ENCODE measurements around the gene POLE2. TPM values are rescaled to one million over a fixed set of nuclear protein-coding genes. Genes with fewer than 3 reads are reported as not detected.
"Not testable (repeated sequence)": the region's sequence is repeated elsewhere in the genome, so short reads cannot be mapped to it uniquely, and the experiment has no call there.

Gene POLE2
- total and polyA plus RNA-seq, 4 donors: 2.2 to 15.6 (median 3.7) TPM

DNA sequence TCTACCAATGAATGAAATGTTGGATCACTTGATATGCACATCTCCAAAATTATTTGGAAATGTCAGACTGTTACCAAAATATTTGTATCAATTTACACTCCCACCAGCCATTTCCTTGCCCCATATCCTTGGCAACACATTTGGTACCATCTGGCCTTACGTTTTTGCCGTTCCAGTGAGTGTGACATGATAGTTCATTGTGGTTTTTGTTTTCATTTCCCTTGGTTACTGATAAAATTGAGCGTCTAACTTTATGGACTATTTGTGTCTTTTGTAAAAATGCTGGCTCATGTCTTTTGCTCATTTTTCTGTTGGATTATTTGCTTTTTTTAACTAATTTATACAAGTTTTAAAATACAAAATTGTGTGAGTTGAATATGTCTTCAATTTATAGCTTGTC is 16.0 kb upstream of the POLE2 start:
- no peak overlapping the region for H3K9ac ChIP-seq (ENCODE audit: insufficient read depth in 1 of 2, low read length in 2 of 2)
- ATAC-seq (ENCODE audit: insufficient read depth, low FRiP score): no peak
- H3K27me3 ChIP-seq (ENCODE audit: control insufficient read depth in 3 of 3, insufficient read depth in 3 of 3, low read length in 2 of 3): no peaks in the 10 kb centered on the region
- no peaks in the 10 kb centered on the region for H3K4me1 ChIP-seq (ENCODE audit: control insufficient read depth in 5 of 5, insufficient read depth in 5 of 5, low read length in 5 of 5)
- peaks cover 0 to 5% (median 0%) of the 10 kb centered on the region in 4 donors for H3K36me3 ChIP-seq (ENCODE audit: control insufficient read depth in 4 of 4, insufficient read depth in 4 of 4, low read length in 4 of 4)
- no peak overlapping the region for H3K27ac ChIP-seq (ENCODE audit: low read depth in 1 of 2, low read length in 1 of 2)
- peak; percentile 32 to 62 (median 39) for DNase-seq
- TF ChIP-seq, protein P1, sequence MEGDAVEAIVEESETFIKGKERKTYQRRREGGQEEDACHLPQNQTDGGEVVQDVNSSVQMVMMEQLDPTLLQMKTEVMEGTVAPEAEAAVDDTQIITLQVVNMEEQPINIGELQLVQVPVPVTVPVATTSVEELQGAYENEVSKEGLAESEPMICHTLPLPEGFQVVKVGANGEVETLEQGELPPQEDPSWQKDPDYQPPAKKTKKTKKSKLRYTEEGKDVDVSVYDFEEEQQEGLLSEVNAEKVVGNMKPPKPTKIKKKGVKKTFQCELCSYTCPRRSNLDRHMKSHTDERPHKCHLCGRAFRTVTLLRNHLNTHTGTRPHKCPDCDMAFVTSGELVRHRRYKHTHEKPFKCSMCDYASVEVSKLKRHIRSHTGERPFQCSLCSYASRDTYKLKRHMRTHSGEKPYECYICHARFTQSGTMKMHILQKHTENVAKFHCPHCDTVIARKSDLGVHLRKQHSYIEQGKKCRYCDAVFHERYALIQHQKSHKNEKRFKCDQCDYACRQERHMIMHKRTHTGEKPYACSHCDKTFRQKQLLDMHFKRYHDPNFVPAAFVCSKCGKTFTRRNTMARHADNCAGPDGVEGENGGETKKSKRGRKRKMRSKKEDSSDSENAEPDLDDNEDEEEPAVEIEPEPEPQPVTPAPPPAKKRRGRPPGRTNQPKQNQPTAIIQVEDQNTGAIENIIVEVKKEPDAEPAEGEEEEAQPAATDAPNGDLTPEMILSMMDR (IDR thresholded peaks at IDR 0.05; ENCODE audit: control extremely low read depth, extremely low read depth): no peak
- H3K4me3 ChIP-seq: no peak overlapping the region
- no peaks in the 10 kb centered on the region for H3K9me3 ChIP-seq (ENCODE audit: control insufficient read depth in 4 of 4, insufficient read depth in 3 of 4, low read length in 3 of 4)
- WGBS, 2 donors: 24 to 61% methylated on average over 3 of the region's 3 CpGs

DNA sequence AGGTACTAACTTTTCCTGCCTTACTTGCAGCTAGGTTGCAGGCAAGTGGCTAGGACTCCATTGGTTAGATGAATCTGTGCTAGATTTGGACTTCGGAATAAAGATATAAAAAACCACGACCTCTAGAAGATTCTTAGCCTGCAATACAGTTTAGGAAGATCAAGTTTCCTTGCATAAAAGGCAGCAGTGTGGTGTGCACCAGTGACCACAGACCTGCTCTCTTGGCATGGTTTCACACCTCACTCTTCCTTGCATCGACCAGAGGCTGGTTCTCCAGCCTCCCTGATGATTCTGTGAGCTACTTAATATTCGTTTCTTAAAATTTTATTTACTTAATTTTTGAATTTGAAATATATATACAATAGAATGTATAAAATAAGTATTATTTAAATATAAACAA is 14.7 kb upstream of the POLE2 start:
- Histone ChIP-seq H3K9me3 (ENCODE audit: control insufficient read depth in 4 of 4, insufficient read depth in 3 of 4, low read length in 3 of 4) (no peaks in the 10 kb centered on the region), H3K4me1 (ENCODE audit: control insufficient read depth in 5 of 5, insufficient read depth in 5 of 5, low read length in 5 of 5) (no peaks in the 10 kb centered on the region), H3K4me3 (no peak overlapping the region), H3K27ac (ENCODE audit: low read depth in 1 of 2, low read length in 1 of 2) (no peak overlapping the region), H3K27me3 (ENCODE audit: control insufficient read depth in 3 of 3, insufficient read depth in 3 of 3, low read length in 2 of 3) (no peaks in the 10 kb centered on the region), H3K9ac (ENCODE audit: insufficient read depth in 1 of 2, low read length in 2 of 2) (no peak overlapping the region), H3K36me3 (ENCODE audit: control insufficient read depth in 4 of 4, insufficient read depth in 4 of 4, low read length in 4 of 4) (peaks cover 0 to 5% (median 0%) of the 10 kb centered on the region in 4 donors)
- DNase-seq: no peak
- WGBS, 2 donors: 77 to 81% methylated on average over 4 of the region's 4 CpGs
- ATAC-seq (ENCODE audit: insufficient read depth, low FRiP score): no peak
- TF ChIP-seq, protein P1 (IDR thresholded peaks at IDR 0.05; ENCODE audit: control extremely low read depth, extremely low read depth): no peak

DNA sequence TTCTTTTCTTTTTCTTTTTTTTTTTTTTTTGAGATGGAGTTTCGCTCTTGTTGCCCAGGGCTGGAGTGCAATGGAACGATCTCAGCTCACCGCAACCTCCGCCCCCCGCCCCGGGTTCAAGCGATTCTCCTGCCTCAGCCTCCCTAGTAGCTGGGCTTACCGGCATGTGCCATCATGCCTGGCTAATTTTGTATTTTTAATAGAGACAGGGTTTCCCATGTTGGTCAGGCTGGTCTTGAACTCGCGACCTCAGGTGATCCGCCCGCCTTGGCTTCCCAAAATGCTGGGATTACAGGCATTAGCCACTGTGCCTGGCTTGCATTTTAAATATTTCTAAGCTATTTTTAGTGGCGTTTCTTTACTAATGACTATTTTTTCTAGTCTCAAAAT is 5.7 kb upstream of the POLE2 start:
- not testable (repeated sequence) for H3K4me3 ChIP-seq; ATAC-seq (ENCODE audit: insufficient read depth, low FRiP score); H3K27me3 ChIP-seq (ENCODE audit: control insufficient read depth in 3 of 3, insufficient read depth in 3 of 3, low read length in 2 of 3); H3K36me3 ChIP-seq (ENCODE audit: control insufficient read depth in 4 of 4, insufficient read depth in 4 of 4, low read length in 4 of 4); DNase-seq; H3K9me3 ChIP-seq (ENCODE audit: control insufficient read depth in 4 of 4, insufficient read depth in 3 of 4, low read length in 3 of 4)
- peaks cover 0 to 16% (median 0%) of the 10 kb centered on the region in 5 donors for H3K4me1 ChIP-seq (ENCODE audit: control insufficient read depth in 5 of 5, insufficient read depth in 5 of 5, low read length in 5 of 5)
- peak overlapping the region in 1 of 2 donors; percentile 41 for H3K27ac ChIP-seq (ENCODE audit: low read depth in 1 of 2, low read length in 1 of 2)
- peak overlapping the region in 1 of 2 donors; percentile 96 for H3K9ac ChIP-seq (ENCODE audit: insufficient read depth in 1 of 2, low read length in 2 of 2)
- WGBS, 2 donors: 15 to 18% methylated on average over 13 of the region's 13 CpGs

DNA sequence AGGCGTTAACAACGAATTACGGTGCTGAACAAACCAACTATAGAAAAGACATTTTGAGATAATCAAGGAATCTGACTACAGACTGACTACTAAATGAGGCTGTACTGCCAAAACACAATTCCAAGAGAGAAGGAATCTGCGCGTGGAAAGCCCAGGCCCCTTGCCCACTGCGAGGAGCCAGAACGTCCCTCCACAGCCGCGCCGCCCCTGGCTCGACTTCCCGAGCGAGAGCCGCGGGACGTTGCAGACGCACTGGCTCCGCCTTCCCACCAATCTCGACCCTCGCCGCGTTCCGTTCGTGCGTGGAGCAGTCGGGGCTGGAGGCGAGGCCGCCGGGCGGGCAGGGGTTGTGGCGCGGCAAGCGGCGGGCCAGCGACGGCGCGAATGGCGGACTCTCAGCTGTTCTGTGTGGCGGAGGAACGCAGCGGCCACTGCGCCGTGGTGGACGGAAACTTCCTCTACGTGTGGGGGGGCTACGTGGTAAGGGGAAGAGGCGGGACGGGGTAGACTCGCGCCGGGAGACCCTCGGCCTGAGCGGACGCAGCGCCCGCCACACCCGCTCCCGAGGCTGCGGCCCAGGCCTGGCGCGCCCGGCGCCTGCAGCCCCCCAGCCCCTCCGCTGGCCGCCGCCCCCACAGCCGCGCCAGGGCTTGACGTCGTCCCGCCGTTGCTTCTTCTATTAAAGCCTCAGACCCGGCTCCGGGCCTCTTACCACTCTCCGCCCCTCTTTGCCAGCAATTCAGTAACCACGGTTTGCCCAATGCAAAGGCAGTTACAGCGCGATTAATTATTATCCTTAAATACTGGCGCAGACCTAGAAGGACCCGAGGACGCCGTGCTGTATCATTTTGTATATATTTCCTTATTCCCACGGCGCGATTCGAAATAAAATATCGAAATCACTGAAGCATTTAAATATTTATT is 5.1 kb upstream of the POLE2 start, which contains the start of gene KLHDC1:
Gene KLHDC1, plus strand, starts transcription at position 310 of the 924 bp plus-strand sequence. Its CDS starts 75 bp downstream, at position 385.
- H3K4me3 ChIP-seq: peak within 1 kb of the TSS; percentile 95
- ATAC-seq (ENCODE audit: insufficient read depth, low FRiP score) (peak; percentile 77), DNase-seq (peak; percentile 90 to 93 (median 91))
- 0% methylated on average over 82 to 88 of the region's 88 CpGs for WGBS, 2 donors
- no peaks in the 10 kb centered on the region for H3K27me3 ChIP-seq (ENCODE audit: control insufficient read depth in 3 of 3, insufficient read depth in 3 of 3, low read length in 2 of 3)
- H3K36me3 ChIP-seq (ENCODE audit: control insufficient read depth in 4 of 4, insufficient read depth in 4 of 4, low read length in 4 of 4): no peaks in the 10 kb centered on the region
- peak within 1 kb of the TSS; percentile 92 to 100 for H3K27ac ChIP-seq (ENCODE audit: low read depth in 1 of 2, low read length in 1 of 2)
- peak within 1 kb of the TSS; percentile 69 to 96 for H3K9ac ChIP-seq (ENCODE audit: insufficient read depth in 1 of 2, low read length in 2 of 2)
- TF ChIP-seq, protein P1 (IDR thresholded peaks at IDR 0.05; ENCODE audit: control extremely low read depth, extremely low read depth): no peak
- H3K9me3 ChIP-seq (ENCODE audit: control insufficient read depth in 4 of 4, insufficient read depth in 3 of 4, low read length in 3 of 4): no peaks in the 10 kb centered on the region
- peaks cover 0 to 16% (median 1%) of the 10 kb centered on the region in 5 donors for H3K4me1 ChIP-seq (ENCODE audit: control insufficient read depth in 5 of 5, insufficient read depth in 5 of 5, low read length in 5 of 5)

Data from lung (tissue), 12 donors.